SK-N-MC (cell line): Measurements from ENCODE around the gene SIDT2.
"Not testable (repeated sequence)": the region's sequence is repeated elsewhere in the genome, so short reads cannot be mapped to it uniquely, and the experiment has no call there.

Experiments used
- DNase-seq: peaks from one replicate; pipeline ENCODE4 v3.0.0-alpha.2; 2011; ENCODE audit warnings: low read depth, low spot score
- H3K27ac ChIP-seq: fragments of 200-600 bp; sonication (generic); 2 replicates; pipeline ENCODE4 v1.5.1; 2016; ENCODE audit warnings: mixed run types
- H3K36me3 ChIP-seq: fragments of 200-600 bp; sonication (generic); 2 replicates; pipeline ENCODE4 v1.6.1; 2017; ENCODE audit warnings: antibody characterized with exemption, low read length, mixed read lengths; ENCODE audit not compliant: insufficient read depth
- H3K4me3 ChIP-seq: fragments of 200-600 bp; sonication (generic); 2 replicates; pipeline ENCODE4 v1.5.1; 2016
- H3K9ac ChIP-seq: fragments of 200-600 bp; sonication (generic); 2 replicates; pipeline ENCODE4 v1.8.0; 2017; ENCODE audit warnings: mixed run types, mixed read lengths; ENCODE audit not compliant: insufficient read length
- H3K9me3 ChIP-seq: fragments of 200-600 bp; sonication (generic); 2 replicates; pipeline ENCODE4 v1.6.1; 2017; ENCODE audit warnings: low read depth, mild to moderate bottlenecking, antibody characterized with exemption, low read length, moderate library complexity, mixed read lengths
- EZH2 ChIP-seq: fragments of 200-600 bp; sonication (generic); IDR thresholded peaks from one replicate; pipeline ENCODE4 v1.6.1; 2017; ENCODE audit warnings: antibody characterized with exemption
- FOXP2 ChIP-seq: optimal IDR thresholded peaks from 2 replicates; pipeline ENCODE3; 2011; ENCODE audit warnings: mild to moderate bottlenecking, moderate library complexity; ENCODE audit not compliant: insufficient read depth; ENCODE audit errors: extremely low read length, control extremely low read depth
- POLR2AphosphoS5 ChIP-seq: IDR thresholded peaks from 2 replicates; pipeline ENCODE4 v1.6.1; 2012; ENCODE audit warnings: mild to moderate bottlenecking, low read depth, low read length, borderline replicate concordance

The SIDT2 gene

DNA sequence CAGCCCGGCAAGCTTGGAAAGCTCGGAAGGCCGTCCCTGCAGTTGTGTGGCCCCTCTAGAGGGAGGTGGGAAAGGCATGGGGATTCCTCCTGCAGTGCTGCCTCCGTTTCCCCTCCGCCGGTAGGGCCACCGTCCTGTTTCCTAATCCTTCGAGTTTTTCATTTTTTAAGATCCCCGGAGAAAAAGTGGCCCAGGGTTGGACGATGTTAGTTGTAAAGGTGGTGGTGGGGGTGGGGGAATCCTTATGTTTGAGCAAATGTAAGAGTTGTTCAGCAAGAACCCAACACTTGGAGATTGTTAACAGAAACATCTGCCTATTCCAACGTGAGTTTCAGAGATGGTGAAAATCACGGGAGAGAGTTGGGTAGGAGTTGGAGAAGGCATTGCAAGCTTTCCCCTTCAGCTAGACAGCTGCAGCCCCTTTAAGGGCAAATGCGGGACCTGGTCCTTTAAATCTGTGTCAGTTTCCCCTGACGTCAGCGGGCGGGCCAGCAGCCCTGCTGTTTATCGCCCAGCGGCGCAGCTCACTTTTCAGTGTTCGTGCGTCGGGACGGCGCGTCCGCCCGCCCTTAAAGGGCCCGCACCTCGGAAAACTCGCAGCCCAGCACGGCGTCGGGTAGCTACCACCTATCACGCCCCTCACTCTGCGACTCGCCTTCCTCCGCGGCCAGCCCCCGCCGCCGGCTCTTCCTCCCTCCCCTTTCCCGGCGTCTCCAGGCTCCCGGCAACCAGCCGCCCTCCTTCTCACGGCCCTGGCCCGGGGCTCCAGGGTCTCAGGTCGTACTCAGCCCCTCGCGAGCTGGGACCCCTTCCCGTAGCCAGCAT is at the start of gene SIDT2:
Gene SIDT2 (plus strand): TSS at position 534 of the 825 bp plus-strand sequence. CDS start 521 bp downstream, outside the sequence.
- Histone ChIP-seq H3K9ac (peak within 1 kb of the TSS; percentile 66), H3K27ac (peak within 1 kb of the TSS; percentile 77), H3K36me3 (no peaks in the 10 kb centered on the region), H3K9me3 (no peaks in the 10 kb centered on the region), H3K4me3 (peak within 1 kb of the TSS; percentile 84)
- DNase-seq, result peak; percentile 47
- TF ChIP-seq POLR2AphosphoS5 (peak; percentile 62), EZH2 (no peak), FOXP2 (peak; percentile 97)

DNA sequence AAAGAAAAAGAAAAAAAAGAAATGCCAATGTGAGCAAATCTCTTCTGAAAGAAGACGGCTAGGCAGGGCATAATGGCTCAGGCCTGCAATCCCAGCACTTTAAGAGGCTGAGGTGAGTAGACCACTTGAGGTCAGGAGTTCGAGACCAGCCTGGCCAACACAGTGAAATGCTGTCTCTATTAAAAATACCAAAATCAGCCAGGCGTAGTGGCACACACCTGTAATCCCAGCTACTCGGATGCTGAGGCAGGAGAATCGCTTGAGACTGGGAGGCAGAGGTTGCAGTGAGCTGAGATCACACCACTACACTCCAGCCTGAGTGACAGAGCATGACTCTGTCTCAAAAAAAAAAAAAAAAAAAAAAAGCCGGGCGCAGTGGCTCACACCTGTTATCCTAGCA is 48.1 kb upstream of the SIDT2 start:
- H3K9me3 ChIP-seq, H3K9ac ChIP-seq, H3K36me3 ChIP-seq, H3K4me3 ChIP-seq, H3K27ac ChIP-seq, DNase-seq: not testable (repeated sequence)

DNA sequence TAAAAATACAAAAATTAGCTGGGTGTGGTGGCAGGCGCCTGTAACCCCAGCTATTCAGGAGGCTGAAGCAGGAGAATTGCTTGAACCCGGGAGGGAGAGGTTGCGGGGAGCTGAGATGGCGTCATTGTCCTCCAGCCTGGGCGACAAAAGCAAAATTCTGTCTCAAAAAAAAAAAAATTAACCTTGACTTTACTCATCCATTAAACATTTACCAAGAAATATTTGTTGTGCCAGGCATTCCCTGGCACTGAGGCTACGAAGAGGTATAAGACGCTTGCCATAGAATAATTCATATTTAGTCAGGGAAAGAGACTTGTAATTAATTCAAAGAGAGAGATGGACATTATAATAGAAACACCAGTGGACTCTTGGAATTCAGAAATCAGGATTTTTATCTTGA is 47.7 kb upstream of the SIDT2 start:
- Histone ChIP-seq H3K9ac (no peak overlapping the region), H3K9me3 (no peaks in the 10 kb centered on the region), H3K4me3 (no peak overlapping the region), H3K27ac (no peak overlapping the region), H3K36me3 (no peaks in the 10 kb centered on the region)
- no peak for TF ChIP-seq FOXP2
- no peak for TF ChIP-seq POLR2AphosphoS5
- no peak for TF ChIP-seq EZH2
- DNase-seq, result no peak

DNA sequence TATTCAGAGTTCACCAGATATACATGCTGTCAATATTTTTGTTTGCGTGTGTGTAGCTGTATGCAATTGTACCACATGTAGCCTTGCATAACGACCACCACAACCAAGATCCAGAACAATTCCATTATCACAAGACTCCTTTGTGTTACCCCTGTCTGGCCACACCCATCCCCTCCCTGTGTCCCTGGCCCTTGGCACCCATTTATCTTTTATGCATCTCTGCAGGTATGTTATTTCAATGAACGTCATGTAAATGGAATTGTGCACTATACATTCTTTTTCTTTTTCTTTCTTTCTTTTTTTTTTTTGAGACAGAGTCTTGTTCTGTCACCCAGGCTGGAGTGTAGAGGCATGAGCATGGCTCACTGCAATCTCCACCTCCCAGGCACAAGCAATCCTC is 44.1 kb upstream of the SIDT2 start:
- Histone ChIP-seq H3K9ac (no peak overlapping the region), H3K27ac (no peak overlapping the region), H3K4me3 (no peak overlapping the region), H3K36me3 (no peaks in the 10 kb centered on the region), H3K9me3 (no peaks in the 10 kb centered on the region)
- TF ChIP-seq FOXP2 (no peak), EZH2 (no peak), POLR2AphosphoS5 (no peak)
- DNase-seq, result no peak

DNA sequence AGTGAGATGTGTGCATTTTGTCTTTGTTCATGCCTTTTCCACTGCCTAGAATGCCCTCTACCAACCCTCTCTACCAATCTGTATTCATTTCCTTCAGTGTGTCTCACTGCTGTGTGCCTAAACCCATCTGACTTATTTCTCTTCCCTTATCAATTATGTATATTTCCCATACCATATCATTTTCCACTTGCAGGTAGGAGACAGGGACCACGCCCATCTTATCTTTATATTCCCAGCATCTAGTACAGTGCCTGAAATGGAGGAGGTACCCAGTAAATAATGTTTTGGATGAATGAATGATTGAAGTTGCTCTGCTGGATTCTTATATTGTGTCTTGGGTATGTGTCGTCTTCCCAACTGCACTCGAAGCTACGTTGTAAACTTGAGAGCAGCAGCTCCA is 43.6 kb upstream of the SIDT2 start:
- H3K36me3 ChIP-seq, H3K9ac ChIP-seq, DNase-seq, H3K27ac ChIP-seq, H3K4me3 ChIP-seq, H3K9me3 ChIP-seq: not testable (repeated sequence)

DNA sequence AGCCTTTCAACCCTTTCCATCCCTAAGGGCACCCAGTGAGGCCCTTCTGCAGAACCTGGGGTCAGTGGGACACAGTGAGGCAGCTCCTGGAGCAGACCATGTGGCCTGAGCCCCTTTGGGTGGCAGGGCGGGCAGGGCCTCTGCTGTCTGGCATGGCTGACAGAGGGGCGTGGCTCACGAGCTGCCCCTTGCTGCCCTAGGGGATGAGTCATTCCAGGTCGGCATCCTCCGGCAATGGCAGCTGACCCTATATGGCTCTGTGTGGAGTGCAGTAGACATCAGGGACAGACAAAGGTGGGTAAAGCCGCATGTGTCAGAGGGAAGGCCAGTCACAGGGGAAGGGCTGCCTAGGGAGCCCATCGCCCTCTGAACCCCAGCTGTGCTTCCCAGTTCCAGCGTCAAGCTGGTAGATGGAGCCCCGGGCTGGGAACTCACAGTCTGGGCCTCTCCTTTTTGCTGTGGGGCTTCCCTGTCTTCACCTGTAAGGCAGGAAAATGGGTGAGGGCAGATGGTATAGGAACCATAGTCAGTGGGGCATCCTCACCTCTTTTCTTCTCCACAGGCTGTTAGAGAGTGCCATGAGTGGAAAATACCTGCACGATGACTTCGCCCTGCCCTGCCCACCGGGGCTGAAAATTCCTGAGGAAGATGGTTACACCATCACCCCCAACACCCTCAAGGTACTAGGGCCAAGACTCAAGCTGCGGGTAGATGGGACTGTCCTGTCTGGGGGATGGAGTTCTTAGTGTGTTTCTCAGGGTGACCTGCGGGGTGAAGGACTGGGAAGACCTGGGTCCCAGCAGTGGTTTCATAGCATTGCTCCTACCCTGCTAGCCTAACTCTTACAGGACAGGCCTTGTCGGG is 41.1 kb upstream of the SIDT2 start:
- H3K36me3 ChIP-seq, H3K9me3 ChIP-seq, H3K27ac ChIP-seq, H3K9ac ChIP-seq, DNase-seq, H3K4me3 ChIP-seq: not testable (repeated sequence)

DNA sequence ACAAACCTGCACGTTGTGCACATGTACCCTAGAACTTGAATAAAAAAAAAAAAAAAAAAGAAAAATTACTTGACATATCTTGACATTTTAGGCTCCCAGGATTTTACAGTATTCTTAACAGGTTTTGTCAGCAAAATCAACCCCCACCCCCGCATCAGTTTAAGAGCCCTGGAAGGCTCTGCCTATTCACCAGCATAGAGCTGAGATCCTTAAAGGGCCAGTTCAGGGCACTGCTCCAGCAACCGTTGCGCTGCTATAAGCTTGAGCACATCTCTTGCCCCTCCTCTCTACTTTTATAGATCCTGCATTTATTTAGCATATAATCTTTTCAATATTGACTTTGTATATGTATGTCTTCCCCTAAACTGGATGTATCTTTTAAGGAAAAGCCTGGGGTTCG is 35.2 kb upstream of the SIDT2 start:
- H3K9ac ChIP-seq, result peak overlapping the region; percentile 82
- H3K27ac ChIP-seq, result peak overlapping the region; percentile 68
- H3K4me3 ChIP-seq, result peak overlapping the region; percentile 84
- H3K36me3 ChIP-seq, result peaks cover 29% of the 10 kb centered on the region
- peak; percentile 20 for DNase-seq
- H3K9me3 ChIP-seq, result no peaks in the 10 kb centered on the region
- TF ChIP-seq FOXP2, result no peak

DNA sequence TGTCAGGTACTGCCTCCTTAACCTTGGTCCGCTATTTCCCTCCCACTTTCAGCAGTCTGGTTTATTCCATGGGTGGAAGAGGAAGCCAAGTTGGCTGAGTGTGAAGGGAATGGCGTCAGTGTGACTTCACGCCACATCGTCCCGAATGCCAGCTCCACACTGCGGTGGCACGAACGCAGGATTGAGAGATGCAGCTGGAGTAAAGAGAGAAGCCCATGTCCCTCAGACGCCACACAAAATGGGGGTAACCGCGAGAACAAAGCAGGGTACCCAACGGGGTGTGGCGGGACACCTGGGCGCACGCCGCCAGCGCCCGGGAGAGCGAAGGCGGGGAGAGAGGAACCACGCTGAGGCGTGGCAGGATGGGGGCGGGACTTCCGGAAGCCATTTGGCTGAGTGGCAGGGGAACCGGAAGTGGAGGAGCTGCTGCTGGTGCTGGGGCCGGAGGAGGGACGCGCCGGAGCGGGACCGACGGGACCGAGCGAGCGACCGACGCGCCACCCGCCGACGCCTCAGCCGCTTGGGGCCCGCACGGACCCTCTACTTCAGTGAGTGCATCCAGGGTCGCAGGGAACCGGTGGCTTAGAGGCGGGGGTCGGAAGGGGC is 34.6 kb upstream of the SIDT2 start, which contains the start of gene PAFAH1B2:
Gene PAFAH1B2 (plus strand): TSS at position 417 of the 606 bp plus-strand sequence. CDS start 8,161 bp downstream, outside the sequence.
- H3K9ac ChIP-seq, result peak within 1 kb of the TSS; percentile 82
- peak within 1 kb of the TSS; percentile 68 for H3K27ac ChIP-seq
- peak; percentile 55 for DNase-seq
- no peaks in the 10 kb centered on the region for H3K9me3 ChIP-seq
- peak within 1 kb of the TSS; percentile 84 for H3K4me3 ChIP-seq
- H3K36me3 ChIP-seq, result peaks cover 35% of the 10 kb centered on the region
- TF ChIP-seq EZH2 (no peak), FOXP2 (no peak), POLR2AphosphoS5 (peak; percentile 97)
